WTC11 (cell line): Measurements from ENCODE around the gene SYCP2L.

Source experiments
- ATF1 ChIP-seq: sonication (generic); formaldehyde crosslinking; IDR thresholded peaks from 2 replicates; pipeline ENCODE4 v1.8.1; 2023; ENCODE audit warnings: mild to moderate bottlenecking, moderate library complexity, missing genetic modification reagents
- JUN ChIP-seq: sonication (generic); formaldehyde crosslinking; IDR thresholded peaks from 2 replicates; pipeline ENCODE4 v1.8.0; 2023; ENCODE audit warnings: mild to moderate bottlenecking, missing genetic modification reagents
- PREB ChIP-seq: sonication (generic); formaldehyde crosslinking; IDR thresholded peaks from 2 replicates; pipeline ENCODE4 v1.8.1; 2022; ENCODE audit warnings: mild to moderate bottlenecking, missing genetic modification reagents, moderate library complexity, borderline replicate concordance
- SP1 ChIP-seq: sonication (generic); formaldehyde crosslinking; conservative IDR thresholded peaks from 2 replicates; pipeline ENCODE4 v1.8.1; 2022; ENCODE audit warnings: missing genetic modification reagents
- TEAD4 ChIP-seq: sonication (generic); formaldehyde crosslinking; IDR thresholded peaks from 2 replicates; pipeline ENCODE4 v1.8.0; 2022; ENCODE audit warnings: mild to moderate bottlenecking, missing genetic modification reagents
- USF2 ChIP-seq: sonication (generic); formaldehyde crosslinking; IDR thresholded peaks from 2 replicates; pipeline ENCODE4 v1.8.1; 2023; ENCODE audit warnings: mild to moderate bottlenecking, missing genetic modification reagents, moderate library complexity
- TF ChIP-seq, protein P1 (sequence below): sonication (generic); formaldehyde crosslinking; IDR thresholded peaks from 2 replicates; pipeline ENCODE4 v1.8.0; 2023; ENCODE audit warnings: mild to moderate bottlenecking, missing genetic modification reagents
- TF ChIP-seq, protein P2 (sequence below): fragments of 200-600 bp; IDR thresholded peaks from 2 replicates; pipeline ENCODE4 v1.8.0; 2022; ENCODE audit warnings: antibody characterized with exemption

GRCh38 chr6:10896691-10897090, 9.8 kb downstream of the SYCP2L start:
- TF ChIP-seq PREB (CRISPR knock-in tag): no peak
- TF ChIP-seq JUN (CRISPR knock-in tag): no peak
- TF ChIP-seq, protein P1, sequence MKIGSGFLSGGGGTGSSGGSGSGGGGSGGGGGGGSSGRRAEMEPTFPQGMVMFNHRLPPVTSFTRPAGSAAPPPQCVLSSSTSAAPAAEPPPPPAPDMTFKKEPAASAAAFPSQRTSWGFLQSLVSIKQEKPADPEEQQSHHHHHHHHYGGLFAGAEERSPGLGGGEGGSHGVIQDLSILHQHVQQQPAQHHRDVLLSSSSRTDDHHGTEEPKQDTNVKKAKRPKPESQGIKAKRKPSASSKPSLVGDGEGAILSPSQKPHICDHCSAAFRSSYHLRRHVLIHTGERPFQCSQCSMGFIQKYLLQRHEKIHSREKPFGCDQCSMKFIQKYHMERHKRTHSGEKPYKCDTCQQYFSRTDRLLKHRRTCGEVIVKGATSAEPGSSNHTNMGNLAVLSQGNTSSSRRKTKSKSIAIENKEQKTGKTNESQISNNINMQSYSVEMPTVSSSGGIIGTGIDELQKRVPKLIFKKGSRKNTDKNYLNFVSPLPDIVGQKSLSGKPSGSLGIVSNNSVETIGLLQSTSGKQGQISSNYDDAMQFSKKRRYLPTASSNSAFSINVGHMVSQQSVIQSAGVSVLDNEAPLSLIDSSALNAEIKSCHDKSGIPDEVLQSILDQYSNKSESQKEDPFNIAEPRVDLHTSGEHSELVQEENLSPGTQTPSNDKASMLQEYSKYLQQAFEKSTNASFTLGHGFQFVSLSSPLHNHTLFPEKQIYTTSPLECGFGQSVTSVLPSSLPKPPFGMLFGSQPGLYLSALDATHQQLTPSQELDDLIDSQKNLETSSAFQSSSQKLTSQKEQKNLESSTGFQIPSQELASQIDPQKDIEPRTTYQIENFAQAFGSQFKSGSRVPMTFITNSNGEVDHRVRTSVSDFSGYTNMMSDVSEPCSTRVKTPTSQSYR (CRISPR knock-in tag): no peak
- TF ChIP-seq TEAD4: no peak
- TF ChIP-seq, protein P2, sequence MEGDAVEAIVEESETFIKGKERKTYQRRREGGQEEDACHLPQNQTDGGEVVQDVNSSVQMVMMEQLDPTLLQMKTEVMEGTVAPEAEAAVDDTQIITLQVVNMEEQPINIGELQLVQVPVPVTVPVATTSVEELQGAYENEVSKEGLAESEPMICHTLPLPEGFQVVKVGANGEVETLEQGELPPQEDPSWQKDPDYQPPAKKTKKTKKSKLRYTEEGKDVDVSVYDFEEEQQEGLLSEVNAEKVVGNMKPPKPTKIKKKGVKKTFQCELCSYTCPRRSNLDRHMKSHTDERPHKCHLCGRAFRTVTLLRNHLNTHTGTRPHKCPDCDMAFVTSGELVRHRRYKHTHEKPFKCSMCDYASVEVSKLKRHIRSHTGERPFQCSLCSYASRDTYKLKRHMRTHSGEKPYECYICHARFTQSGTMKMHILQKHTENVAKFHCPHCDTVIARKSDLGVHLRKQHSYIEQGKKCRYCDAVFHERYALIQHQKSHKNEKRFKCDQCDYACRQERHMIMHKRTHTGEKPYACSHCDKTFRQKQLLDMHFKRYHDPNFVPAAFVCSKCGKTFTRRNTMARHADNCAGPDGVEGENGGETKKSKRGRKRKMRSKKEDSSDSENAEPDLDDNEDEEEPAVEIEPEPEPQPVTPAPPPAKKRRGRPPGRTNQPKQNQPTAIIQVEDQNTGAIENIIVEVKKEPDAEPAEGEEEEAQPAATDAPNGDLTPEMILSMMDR: no peak
- no peak for TF ChIP-seq USF2 (CRISPR knock-in tag)
- no peak for TF ChIP-seq SP1 (CRISPR knock-in tag)
- TF ChIP-seq ATF1: no peak
